ENCODE data around the gene KIF6. TPM values are rescaled to one million over a fixed set of nuclear protein-coding genes. Genes with fewer than 3 reads are reported as not detected.
A peak's percentile ranks its signal among the peaks of the same experiment; 100 is the strongest.

The KIF6 gene
- total and polyA plus RNA-seq, 2 of the 8 experiments (the other 6 are each of a cell fraction or from before 2014, with no cell fraction given): 0.53 to 0.65 TPM

GRCh38 chr6:39553029-39553428 is 172.2 kb downstream of the KIF6 start:
- peak; percentile 24 for FAIRE-seq
- Histone ChIP-seq H3K27me3 (replicated peaks in 1 of 4; ENCODE audit: control insufficient read depth in 3 of 4, extremely low read depth in 1 of 4, insufficient read depth in 3 of 4, low read length in 3 of 4) (no peaks in the 10 kb centered on the region), H2AK5ac (ENCODE audit: low read depth, low read length) (no peak overlapping the region), H4K20me1 (replicated peaks in 1 of 2; ENCODE audit: control insufficient read depth in 1 of 2, insufficient read depth in 2 of 2, low read length in 2 of 2) (no peaks in the 10 kb centered on the region), H2BK12ac (ENCODE audit: low read depth, low read length) (no peak overlapping the region), H2AFZ (ENCODE audit: low read length) (no peak overlapping the region), H3K56ac (replicated peaks; ENCODE audit: insufficient read length, low read depth, low read length) (no peak overlapping the region), H2BK5ac (ENCODE audit: low read depth, low read length) (no peak overlapping the region), H3K4me1 (replicated peaks in 1 of 4; ENCODE audit: control insufficient read depth in 3 of 4, insufficient read depth in 4 of 4, low read length in 3 of 4) (peaks cover 2 to 11% (median 5%) of the 10 kb centered on the region in 4 experiments; a peak in 6 of 7 replicates), H2BK120ac (replicated peaks; ENCODE audit: low read depth, low read length) (no peak overlapping the region), H3K14ac (ENCODE audit: insufficient read length) (no peak overlapping the region), H3K23me2 (ENCODE audit: low read depth, low read length) (no peaks in the 10 kb centered on the region), H4K91ac (replicated peaks; ENCODE audit: insufficient read length, low read length) (no peak overlapping the region), H3K4ac (replicated peaks; ENCODE audit: insufficient read length, low read depth, low read length) (no peak overlapping the region), H3K18ac (ENCODE audit: extremely low read depth, low read length) (no peak overlapping the region), H3K9ac (replicated peaks in 1 of 4; ENCODE audit: extremely low read depth in 1 of 4, low read depth in 3 of 4, low read length in 3 of 4) (no peak overlapping the region), H2BK15ac (ENCODE audit: low read length) (no peak overlapping the region), H3K36me3 (ENCODE audit: control insufficient read depth in 2 of 4, insufficient read depth in 4 of 4, low read length in 3 of 4) (no peaks in the 10 kb centered on the region), H3K27ac (ENCODE audit: low read depth, low read length) (no peak overlapping the region), H4K5ac (ENCODE audit: insufficient read length, low read depth, low read length) (no peak overlapping the region), H3K79me2 (ENCODE audit: control insufficient read depth in 1 of 2, insufficient read depth in 2 of 2, low read length in 2 of 2) (no peaks in the 10 kb centered on the region), H2BK20ac (ENCODE audit: low read length) (no peak overlapping the region), H4K8ac (ENCODE audit: extremely low read depth, insufficient read depth, low read length) (no peak overlapping the region), H3K4me2 (ENCODE audit: insufficient read depth in 1 of 2, low read depth in 2 of 2, low read length in 2 of 2) (peak overlapping the region in 1 of 2 experiments; percentile 38; a peak in 2 of 4 replicates), H3K9me3 (ENCODE audit: insufficient read depth in 2 of 2, low read depth in 1 of 2, low read length in 1 of 2) (no peaks in the 10 kb centered on the region), H3K4me3 (ENCODE audit: extremely low read depth in 1 of 4, insufficient read depth in 2 of 4, low read depth in 3 of 4, low read length in 4 of 4) (peak overlapping the region in 1 of 4 experiments; percentile 2; a peak in 1 of 8 replicates), H3K23ac (ENCODE audit: insufficient read length) (no peak overlapping the region), H3K79me1 (ENCODE audit: low read depth, low read length) (no peaks in the 10 kb centered on the region)
- TF ChIP-seq MAX (IDR thresholded peaks at IDR 0.05) (no peak), JUND (IDR thresholded peaks at IDR 0.05; ENCODE audit: low read length) (no peak), RFX5 (IDR thresholded peaks at IDR 0.05; ENCODE audit: borderline replicate concordance, low read depth, low read length) (no peak), HDAC6 (IDR thresholded peaks at IDR 0.05; ENCODE audit: low read depth, low read length) (no peak), ATF2 (IDR thresholded peaks at IDR 0.05; ENCODE audit: low read length) (no peak), BRCA1 (IDR thresholded peaks at IDR 0.05; ENCODE audit: low read depth, low read length) (no peak)
- POLR2A ChIA-PET (ENCODE audit: partially characterized antibody): interaction anchor here (1.3 kb wide), 1 partner anchor 152 kb away, joined by 3 read pairs; no protein-coding TSS in a partner anchor
- CTCF ChIA-PET (ENCODE audit: partially characterized antibody): interaction anchor here (0.6 kb wide), 1 partner anchor 288 kb away, joined by 4 read pairs; no protein-coding TSS in a partner anchor
- no peak for DNase-seq (ENCODE audit: low read depth in 1 of 2, low spot score in 2 of 2)

Measured in H1 (cell line).